Tracheal epithelial cell (primary cell): ENCODE results near the gene ESRRA. TPM values are rescaled to one million over a fixed set of nuclear protein-coding genes. Genes with fewer than 3 reads are reported as not detected.

Experiments used
- total RNA-seq: library from RNA; depleted of rRNA; stranded (reverse); fragments of >200 nt; gene quantifications from 2 replicates; pipeline ENCODE4 v1.2.1, GENCODE V29; 2014

Gene ESRRA
- total RNA-seq = 131 and 162 TPM in 2 replicates

GRCh38 chr11:64305075-64305690, at the start of gene ESRRA:
ESRRA (plus strand) TSS chr11:64305524; CDS start chr11:64307180, 1,656 bp downstream.

GRCh38 chr11:64284048-64284961, 21.0 kb upstream of the ESRRA start, which contains the start of gene BAD:
BAD (minus strand) TSS chr11:64284665; CDS start chr11:64284368, 297 bp downstream.

DNA sequence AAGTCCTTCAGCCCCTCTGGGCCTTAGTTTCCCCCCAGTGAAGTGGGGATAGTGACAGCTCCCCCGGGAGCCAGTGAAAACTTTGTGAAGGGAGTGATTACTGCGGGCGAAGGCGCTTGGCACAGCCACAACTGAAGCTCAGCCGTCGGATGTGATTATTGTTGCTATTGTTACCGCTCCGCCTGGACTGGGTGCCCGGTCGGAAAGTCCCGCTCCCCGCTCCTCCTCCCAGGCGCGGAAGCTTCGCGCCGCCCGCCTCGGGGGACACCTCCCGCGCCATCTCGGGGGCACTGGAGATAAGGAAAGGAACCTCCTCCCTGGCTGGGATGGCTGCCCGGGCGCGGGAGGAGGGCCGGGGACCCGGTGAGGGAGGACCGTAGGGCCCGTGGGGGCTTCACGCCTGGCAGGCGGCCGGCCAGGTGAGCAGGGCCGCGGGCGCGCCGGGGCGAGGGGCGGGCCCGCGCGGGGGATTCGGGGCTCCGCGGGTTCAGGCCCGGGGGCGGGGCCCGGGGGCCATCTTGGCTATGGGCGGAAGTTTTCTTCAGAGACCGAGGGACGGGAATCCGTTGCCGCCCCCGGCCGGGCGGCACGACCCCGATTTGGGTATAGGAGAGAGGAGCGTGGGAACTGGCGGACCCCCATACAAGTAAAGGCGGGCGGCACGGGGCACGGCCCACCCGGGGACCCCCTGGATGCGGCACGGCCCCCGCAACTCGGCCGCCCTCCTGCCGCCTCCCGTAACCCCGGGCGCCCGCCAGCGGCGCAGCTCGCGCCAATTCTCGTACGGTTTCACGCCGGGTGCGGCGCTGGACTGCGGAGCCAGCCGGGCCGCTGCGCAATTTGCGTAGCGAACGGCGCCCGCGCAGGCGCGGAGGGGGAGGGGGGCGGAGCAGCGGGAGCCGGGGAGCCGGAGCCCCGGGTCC, 20.1 kb upstream of the ESRRA start, which contains the start of gene GPR137:
Gene GPR137 (plus strand): TSS at position 887 of the 923 bp plus-strand sequence. CDS start 677 bp downstream, outside the sequence.

DNA sequence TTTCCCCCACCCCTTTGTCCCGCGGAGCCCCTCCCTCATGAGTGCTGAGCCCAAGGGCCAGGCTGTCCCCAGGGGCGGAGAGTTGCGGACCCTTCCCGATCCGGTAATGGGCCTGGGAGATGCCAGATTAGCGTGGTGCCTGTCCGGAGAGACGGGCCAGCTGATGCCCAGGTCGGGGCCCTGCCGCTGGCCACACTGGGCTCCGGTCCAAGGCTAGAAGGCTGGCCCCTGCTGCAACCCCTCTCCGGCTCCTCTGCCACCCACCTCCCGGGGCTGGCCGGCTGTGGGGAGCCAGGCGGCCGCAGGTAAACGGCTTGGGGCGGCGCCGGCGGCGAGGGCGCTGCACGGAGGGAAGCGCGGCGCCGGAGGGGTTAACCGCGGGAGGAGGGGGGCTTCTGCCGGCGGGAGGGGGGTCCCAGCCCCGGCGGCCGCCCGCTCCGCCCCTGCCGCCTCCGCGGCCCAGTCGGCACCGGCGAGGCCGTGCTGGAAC, 14.0 kb upstream of the ESRRA start, which contains the start of gene KCNK4:
Gene KCNK4 (plus strand): TSS at position 41 of the 490 bp plus-strand sequence. CDS start 1,717 bp downstream, outside the sequence.

GRCh38 chr11:64299847-64300648, 5.3 kb upstream of the ESRRA start, which contains the start of gene CATSPERZ:
CATSPERZ (plus strand) TSS chr11:64300358; CDS start chr11:64300411, 53 bp downstream.

GRCh38 chr11:64317325-64317960, 12.1 kb downstream of the ESRRA start, which contains the start of gene TRMT112:
TRMT112 (minus strand) TSS chr11:64317559; CDS start chr11:64317526, 33 bp downstream.

DNA sequence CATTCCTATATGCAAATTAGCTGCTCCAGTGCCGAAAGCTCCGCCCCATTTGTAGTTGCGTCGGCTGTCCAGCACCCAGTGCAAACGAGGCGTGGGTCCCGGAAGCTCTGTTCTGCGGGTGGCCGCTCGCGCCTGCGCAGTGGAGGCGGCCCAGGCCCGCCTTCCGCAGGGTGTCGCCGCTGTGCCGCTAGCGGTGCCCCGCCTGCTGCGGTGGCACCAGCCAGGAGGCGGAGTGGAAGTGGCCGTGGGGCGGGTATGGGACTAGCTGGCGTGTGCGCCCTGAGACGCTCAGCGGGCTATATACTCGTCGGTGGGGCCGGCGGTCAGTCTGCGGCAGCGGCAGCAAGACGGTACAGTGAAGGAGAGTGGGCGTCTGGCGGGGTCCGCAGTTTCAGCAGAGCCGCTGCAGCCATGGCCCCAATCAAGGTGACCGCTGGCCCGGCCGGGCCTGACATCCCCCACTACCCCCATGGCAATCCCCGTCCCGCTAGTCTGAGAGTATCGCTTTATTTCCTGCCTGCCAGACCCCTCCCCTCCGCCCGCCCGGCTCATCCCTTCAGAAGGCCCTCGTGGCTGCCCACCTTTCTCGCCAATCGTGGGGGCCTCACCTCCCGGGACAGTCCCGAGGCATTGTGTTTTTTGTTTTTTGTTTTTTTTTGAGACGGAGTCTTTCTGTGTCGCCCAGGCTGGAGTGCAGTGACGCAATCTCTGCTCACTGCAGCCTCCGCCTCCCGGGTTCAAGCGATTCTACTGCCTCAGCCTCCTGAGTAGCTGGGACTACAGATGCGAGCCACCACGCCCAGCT, 12.8 kb downstream of the ESRRA start, which contains the start of gene PRDX5:
Gene PRDX5 (plus strand): TSS at position 161 of the 805 bp plus-strand sequence. CDS start 95 bp downstream, at position 256.

DNA sequence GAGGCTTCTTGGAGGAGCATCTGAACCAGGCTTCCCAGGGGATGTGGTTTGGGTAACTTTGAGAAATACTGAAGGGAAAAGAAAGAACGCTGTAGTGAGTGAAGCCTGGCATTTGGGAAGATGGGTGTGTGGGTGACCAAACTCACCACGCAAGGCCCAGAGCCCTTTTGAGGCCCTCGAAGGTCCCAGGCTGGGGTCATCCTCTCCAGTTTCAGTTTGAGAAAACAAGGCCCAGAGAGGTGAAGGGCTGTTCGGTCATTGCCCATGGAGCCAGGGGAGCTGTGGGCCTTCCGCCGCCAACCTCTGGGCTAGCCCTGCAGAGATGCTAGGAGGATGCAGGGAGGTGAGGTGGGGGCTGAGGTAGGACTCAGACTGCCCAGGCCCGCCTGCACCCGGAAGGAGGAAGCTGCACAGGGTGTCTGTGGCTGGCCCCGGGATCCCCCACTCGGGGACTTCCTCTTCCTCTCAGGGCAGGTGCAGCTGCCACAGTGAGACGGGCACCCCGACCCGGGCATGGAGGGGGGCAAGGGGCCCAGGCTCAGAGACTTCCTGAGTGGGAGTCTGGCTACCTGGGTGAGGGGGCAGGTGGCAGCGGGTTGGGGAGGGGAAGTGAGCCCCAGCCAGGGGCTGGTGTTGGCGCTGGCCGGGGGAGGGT, 34.6 kb downstream of the ESRRA start, which contains the start of gene CCDC88B:
Gene CCDC88B (plus strand): TSS at position 451 of the 655 bp plus-strand sequence. CDS start 63 bp downstream, at position 514.

DNA sequence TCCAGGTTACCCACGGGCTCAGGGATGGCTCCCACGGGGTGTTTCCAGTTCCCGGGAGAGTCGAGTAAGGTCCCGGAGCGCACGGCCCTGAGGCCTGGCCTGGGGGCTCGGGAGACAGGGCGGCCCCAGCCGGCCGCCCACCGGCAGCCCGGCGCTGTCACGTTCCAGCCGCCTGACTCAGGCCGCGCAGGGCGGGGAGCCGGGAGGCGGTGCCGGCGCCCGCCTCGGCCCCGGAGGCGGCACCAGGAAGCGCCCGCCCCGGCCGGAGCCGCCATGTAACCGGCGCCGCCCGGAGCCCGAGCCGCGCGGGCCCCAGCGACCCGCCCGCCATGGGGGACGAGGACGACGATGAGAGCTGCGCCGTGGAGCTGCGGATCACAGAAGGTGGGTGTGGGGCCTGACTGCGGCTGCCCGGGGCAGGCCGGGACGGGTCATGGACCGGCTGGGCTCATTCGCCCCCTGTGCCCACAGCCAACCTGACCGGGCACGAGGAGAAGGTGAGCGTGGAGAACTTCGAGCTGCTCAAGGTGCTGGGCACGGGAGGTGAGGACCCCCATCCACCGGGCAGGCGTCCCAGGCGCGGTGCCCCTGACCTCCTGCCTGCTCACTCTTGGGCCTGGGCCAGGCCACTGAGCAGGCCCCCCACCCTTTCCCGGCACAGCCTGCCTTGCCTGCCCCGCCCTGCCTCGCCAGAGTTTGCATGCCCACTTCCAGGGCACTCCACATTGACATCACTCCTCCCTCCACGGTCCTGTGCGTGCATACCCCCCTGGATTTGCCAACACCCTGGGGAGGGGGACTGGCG, 53.8 kb downstream of the ESRRA start, which contains the start of gene RPS6KA4:
Gene RPS6KA4 (plus strand): TSS at position 256 of the 805 bp plus-strand sequence. CDS start 74 bp downstream, at position 330.

Other genes starting within 250 kb of the ESRRA start
- gene MACROD1, start 139.4 kb upstream of the ESRRA start, total RNA-seq = 28.3 and 44.1 TPM in 2 replicates
- gene STIP1, start 119.4 kb upstream of the ESRRA start, total RNA-seq = 98.9 and 144 TPM in 2 replicates
- gene FERMT3, start 98.8 kb upstream of the ESRRA start, total RNA-seq = 0.96 and 1.3 TPM in 2 replicates
- 33.5 and 64.8 TPM in 2 replicates for gene TRPT1, start 79.3 kb upstream of the ESRRA start, total RNA-seq
- gene NUDT22, start 79.2 kb upstream of the ESRRA start, total RNA-seq = 72.5 and 84.8 TPM in 2 replicates
- gene DNAJC4, start 75.0 kb upstream of the ESRRA start, total RNA-seq = 4.1 and 7.0 TPM in 2 replicates
- gene VEGFB, start 70.9 kb upstream of the ESRRA start, total RNA-seq = 14.9 and 22.2 TPM in 2 replicates
- 45.2 and 70.1 TPM in 2 replicates for gene FKBP2, start 64.4 kb upstream of the ESRRA start, total RNA-seq
- 389 and 401 TPM in 2 replicates for gene PPP1R14B, start 58.6 kb upstream of the ESRRA start, total RNA-seq
- gene PLCB3, start 54.0 kb upstream of the ESRRA start, total RNA-seq = 29.4 and 63.6 TPM in 2 replicates
- 88.2 and 97.6 TPM in 2 replicates for gene BAD, start 20.9 kb upstream of the ESRRA start, total RNA-seq
- gene GPR137, start 19.7 kb upstream of the ESRRA start, total RNA-seq = 3.9 and 6.4 TPM in 2 replicates
- gene KCNK4, start 14.2 kb upstream of the ESRRA start, total RNA-seq = not detected in 2 replicates
- gene CATSPERZ, start 5.2 kb upstream of the ESRRA start, total RNA-seq = 0.48 TPM in 1 of 2 replicates, not detected in the other
- gene TRMT112, start 12.0 kb downstream of the ESRRA start, total RNA-seq = 255 and 420 TPM in 2 replicates
- gene PRDX5, start 12.6 kb downstream of the ESRRA start, total RNA-seq = 374 and 392 TPM in 2 replicates
- 2.4 and 7.7 TPM in 2 replicates for gene CCDC88B, start 34.7 kb downstream of the ESRRA start, total RNA-seq
- 54.9 and 61.6 TPM in 2 replicates for gene RPS6KA4, start 53.6 kb downstream of the ESRRA start, total RNA-seq